Activated CD4-positive, CD25-positive, alpha-beta regulatory T cell treated with anti-CD3 and anti-CD28 coated beads, Interleukin-2, amount 50 U/mL, for 72 hours (primary cell): ENCODE data around the gene SPATA4.

Experiments used
- DNase-seq: peaks from one replicate; pipeline ENCODE4 v3.0.0; 2021

The SPATA4 gene

DNA sequence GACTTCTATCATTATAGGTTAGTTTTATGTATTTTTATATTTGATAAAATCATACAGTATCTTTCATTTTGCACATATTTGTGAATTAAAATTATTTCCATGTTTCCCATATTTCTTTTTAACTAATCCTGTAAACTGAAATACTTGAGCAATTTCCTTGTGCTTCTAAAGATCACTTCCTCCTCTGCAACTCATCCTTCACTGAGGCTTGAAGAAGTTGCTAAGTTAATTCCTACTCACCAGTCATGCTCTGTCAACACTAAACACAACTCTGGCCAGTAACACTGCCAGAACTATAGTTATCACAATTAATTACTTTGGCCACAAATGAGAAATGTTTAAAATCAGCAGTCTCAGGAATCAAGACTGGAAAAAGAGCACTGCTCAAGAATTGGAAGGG, 6.7 kb downstream of the SPATA4 start:
- no peak for DNase-seq

DNA sequence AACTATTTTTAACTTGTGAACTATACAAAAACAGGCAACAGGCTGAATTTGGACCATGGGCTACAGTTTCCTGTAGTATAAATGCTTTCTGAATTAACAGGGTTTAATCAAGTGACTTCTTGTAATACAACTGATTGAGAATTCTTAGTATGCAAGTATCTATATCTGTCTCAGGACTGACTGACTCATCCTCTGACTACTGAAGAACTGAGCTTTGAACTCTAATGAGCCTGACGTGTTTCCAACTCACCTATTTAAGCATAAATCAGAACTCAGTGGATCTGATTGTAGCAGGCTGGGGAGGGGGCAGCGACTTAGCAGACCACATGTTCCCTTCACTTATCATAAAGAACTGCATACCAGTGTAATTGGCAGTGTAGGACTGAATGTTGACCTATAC, 7.8 kb downstream of the SPATA4 start:
- DNase-seq, result no peak

DNA sequence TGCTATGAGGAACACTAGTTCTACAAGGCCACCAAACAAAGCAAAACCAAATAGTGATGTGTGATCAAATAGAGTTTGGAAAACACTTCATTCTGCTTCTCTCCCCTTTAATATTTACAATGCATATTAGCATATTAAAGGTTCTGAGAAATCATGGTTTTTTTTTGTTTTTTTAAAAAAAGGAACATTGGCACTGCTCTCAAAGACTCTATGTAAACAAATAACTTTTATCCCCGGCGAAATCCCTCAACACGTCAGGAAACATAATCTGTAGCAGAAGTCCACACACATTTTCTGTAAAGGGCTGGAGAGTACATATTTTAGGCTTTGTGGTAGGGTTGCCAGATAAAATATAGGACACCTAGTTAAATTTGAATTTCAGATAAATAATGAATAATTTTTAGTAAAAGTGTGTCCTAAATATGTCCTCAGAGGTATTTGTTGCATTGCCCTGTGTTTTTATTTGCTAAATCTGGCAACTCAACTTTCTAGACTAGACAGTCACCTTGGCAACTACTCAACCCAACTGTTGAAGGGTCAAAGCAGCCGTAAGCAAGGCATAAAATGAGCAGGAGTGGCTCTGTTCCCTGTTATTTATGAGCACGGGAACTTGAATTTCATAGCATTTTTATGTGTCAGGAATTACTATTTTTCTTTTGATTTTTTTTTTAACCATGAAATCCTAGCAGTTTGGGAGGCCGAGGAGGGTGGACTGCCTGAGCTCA, 8.6 kb downstream of the SPATA4 start:
- no peak for DNase-seq

DNA sequence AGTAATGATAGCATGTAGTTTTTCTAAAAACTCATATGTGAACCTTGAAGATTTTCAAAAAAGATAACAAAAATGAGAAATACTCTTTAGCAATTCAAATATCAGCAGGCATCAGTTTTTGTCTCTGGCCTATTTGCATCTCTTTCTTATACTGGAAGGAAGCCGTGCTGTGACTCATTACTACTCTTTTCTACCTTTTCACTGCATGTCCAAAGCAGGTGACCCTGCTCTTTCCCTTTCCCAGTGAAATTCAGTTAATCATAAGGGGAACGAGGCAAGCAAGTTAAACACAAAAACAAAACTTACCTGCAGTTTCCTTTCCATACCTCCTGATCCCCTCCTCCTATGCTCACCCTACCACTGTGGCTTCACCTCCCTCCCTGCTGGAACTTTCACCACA, 9.3 kb downstream of the SPATA4 start:
- no peak for DNase-seq

DNA sequence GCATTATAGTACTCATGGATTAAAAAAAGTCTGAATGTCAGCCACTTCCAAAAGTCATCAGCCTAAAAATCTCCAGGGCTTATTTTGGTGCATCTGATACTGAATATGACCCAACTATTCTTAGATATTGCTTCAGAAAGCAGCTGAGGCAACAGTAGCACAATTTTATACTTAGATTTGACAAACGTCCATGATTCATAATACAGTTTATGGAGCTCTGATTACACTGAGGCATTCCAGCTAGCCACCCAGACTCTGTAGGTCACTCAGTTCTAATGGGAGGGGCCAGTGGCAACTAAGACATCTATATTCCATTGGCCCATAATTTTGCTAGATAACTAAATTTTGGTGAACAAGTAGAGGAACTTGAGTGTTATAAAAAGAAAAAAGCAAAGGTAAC, 10.3 kb downstream of the SPATA4 start:
- no peak for DNase-seq

DNA sequence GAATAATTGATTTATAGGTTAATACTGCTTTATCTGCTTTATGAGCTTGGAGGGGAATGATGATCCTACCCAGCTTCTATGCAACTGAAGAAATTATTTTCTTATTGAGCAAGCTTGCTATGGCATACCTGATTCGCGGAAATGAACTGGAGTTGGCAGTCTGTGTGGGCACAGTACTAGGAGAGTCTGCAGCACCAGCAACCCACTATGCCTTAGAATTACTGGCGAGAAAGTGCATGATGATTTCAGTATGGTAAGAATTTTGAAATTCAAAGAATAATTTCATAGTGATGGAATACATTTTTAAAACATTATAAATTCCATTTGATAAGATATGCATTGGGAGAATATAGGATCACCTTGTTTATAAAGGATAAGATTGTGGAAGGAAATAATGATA, 32.3 kb downstream of the SPATA4 start:
- DNase-seq, result no peak

DNA sequence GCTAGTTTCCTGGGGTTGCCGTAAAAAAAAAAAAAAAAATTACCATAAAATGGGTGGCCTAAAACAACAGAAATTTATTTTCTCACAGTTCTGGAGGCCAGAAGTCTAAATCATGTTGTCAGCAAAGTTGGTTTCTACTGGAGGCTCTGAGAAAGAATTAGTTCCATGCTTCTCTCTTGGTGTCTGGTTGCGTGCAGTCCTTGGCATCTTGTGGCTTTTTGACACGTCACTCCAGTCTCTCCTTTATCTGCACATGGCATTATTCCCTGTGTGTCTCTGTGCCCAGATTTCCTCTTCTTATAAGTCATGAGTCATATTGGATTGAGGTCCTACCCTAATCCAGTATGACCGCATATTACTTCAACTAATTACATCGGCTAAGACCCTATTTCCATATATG, 38.7 kb downstream of the SPATA4 start:
- no peak for DNase-seq

DNA sequence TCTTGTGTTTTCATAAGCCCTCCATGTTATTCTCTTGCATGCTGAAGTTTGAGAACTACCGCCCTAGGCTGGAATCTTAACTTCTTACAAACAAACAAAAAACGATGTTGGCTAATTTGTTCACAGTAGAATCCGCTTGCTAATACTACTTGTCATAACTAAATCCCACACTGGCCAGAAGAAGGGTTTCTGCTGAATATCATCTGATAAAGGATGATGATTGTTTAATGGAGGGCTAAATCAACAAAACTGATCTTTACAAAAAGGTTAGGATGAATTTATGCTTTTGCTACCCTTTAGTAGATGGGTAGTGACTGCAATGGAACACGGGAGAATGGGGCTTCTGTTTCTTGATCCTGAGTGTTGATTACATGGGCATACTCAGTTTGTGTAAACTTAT, 42.3 kb downstream of the SPATA4 start:
- DNase-seq, result no peak

DNA sequence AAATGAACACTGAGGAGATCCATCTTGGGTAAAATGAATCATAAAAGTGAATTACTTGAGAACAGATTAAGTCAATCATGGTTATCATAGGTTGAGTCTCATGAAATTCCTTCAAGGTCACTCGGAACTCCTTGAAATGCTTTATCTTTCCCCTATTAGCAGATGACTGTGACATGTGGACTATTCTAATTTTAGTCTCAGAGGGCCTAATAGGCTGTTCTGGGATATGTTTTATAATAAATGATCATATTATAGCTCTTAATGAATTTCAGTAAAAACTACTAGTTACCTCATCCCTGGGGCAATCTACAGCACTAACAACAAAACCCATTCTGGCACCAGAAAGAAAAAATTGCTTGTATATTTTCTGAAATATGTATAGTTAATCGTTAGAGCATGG, 44.7 kb downstream of the SPATA4 start:
- no peak for DNase-seq

DNA sequence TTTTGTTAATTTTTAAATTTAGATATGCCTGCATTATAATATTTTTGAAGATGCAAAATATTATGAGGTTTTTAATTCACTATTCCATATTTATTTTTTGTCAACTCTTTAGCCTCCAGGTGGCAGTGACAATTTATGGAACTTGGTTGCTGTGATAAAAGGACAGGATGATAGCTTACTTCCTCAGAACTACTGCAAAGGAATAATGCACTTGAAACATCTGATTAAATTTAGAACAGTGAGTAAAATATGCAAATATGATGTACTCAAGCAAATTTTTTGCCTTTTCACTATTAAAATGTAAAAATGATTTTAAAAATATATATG, 45.1 kb downstream of the SPATA4 start:
- no peak for DNase-seq

DNA sequence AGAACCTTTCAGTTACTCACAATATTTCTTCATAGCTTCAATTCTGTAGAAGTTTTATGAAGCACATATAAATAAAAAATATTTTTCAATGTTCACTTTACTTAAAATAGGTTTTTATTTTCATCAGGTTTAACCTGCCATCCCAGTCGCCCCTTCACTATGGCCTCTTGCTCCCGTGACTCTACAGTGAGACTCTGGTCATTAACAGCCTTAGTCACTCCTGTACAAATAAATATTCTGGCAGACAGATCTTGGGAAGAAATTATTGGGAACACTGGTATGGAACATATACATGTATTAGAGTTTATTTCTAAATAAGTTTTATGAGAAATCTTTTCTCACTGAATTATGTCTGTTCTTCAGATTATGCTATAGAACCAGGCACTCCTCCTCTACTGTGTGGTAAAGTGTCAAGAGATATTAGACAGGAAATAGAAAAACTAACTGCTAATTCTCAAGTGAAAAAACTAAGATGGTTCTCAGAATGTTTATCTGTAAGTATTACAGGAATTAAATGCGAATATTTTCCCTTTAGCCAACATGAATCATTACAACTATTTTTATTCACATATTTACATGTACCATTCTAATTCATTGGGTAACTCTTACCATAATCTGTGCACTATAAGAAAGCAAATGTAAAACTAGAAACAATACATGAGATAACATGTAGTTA, 45.6 kb downstream of the SPATA4 start:
- no peak for DNase-seq

DNA sequence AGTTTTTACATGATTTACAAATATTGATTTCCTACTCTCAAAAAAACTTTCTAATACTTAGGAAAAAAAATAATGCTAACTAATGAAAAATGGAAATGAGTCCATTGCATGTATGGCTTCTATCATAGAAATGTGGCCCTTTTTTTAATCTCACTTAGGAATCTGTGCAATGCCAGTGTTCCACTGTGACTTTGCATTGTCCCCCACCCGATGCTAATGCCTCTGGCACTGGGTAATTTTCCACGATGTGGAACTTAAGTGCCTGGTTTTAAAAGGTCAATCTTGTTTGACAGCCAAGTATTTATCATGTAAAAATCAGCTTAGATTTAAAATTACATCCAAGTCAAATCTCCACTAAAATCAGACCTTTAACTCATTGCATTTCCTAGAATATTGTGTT, 53.1 kb downstream of the SPATA4 start:
- no peak for DNase-seq

DNA sequence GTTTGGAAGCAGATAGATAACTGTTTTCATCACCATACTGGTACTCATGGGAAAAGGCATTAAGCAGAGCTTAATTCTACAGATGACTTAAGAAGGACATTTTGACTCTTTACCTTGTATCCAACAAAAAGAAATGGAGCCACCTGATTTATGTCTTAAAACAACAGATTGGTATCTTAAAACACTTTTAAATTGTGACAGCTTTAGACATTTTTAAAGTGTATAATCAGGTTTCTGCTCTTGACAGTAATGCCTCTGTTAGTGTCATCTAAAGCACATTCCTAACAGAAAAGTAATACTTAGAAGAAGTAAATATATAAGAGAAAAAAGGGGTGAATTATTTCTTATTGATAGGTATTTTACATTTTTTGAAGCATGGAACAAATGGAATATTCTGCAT, 55.9 kb downstream of the SPATA4 start:
- DNase-seq, result no peak

DNA sequence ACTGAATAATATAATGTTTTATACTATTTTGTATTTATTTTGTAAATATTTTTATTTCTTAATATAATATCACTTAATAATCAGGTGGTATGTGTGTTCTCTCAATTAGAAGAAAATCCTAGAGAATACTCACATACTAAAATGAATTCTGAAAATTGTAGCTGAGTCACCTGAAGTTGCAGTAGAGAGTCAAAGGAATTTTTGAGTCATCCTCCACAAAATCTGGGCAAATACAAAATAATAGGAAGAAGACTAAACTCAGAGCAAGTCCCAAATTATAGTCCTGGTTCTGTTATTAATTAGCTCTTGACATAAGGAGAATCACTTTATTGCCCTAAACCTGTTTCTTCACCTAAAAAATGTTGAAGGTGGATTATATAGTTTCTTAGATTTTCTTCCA, 57.8 kb downstream of the SPATA4 start:
- no peak for DNase-seq

DNA sequence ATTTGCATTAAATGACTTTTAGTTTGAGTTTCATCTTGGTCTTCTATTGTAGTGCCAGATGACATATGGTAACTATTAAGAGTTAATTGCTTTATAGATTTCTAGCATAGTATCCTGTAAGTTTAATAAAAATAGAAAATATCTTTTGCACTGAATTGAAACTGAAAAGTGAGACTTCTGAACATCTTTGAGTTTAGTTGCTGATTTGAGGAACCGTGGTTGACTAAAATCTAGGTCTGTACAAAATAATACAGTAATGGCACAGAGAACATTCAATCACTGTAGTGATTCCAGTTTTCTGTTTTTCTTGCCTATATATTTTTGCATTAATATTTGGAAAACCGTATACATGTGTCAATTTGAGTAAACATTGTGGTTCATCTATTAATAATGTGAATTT, 60.7 kb downstream of the SPATA4 start:
- no peak for DNase-seq
